Memory B cell (primary cell): ENCODE data around the gene GDPGP1.
"Not testable (repeated sequence)": the region's sequence is repeated elsewhere in the genome, so short reads cannot be mapped to it uniquely, and the experiment has no call there.

Source experiments
- ATAC-seq: fragments of 150-1000 bp; cut with Tn5 transposase; 2 replicates; pipeline ENCODE4 v1.10.0; 2021; ENCODE audit warnings: low read depth, mild to moderate bottlenecking, moderate library complexity
- DNase-seq, 2 donors: peaks; one replicate each; pipeline ENCODE4 v3.0.0; 2022; ENCODE audit warnings: low spot score in 2 of 2
- H3K27ac Mint-ChIP-seq: one replicate; pipeline ENCODE4 v1.8.0; 2022; ENCODE audit warnings: mild to moderate bottlenecking, moderate library complexity, mixed read lengths
- H3K27me3 Mint-ChIP-seq: one replicate; pipeline ENCODE4 v1.8.0; 2022; ENCODE audit warnings: mixed read lengths
- H3K36me3 Mint-ChIP-seq: one replicate; pipeline ENCODE4 v1.8.0; 2022; ENCODE audit warnings: mild to moderate bottlenecking, mixed read lengths
- H3K4me1 Mint-ChIP-seq: one replicate; pipeline ENCODE4 v1.8.0; 2022; ENCODE audit warnings: mixed read lengths
- H3K4me3 Mint-ChIP-seq: one replicate; pipeline ENCODE4 v1.8.0; 2022; ENCODE audit warnings: mild to moderate bottlenecking, moderate library complexity, mixed read lengths
- H3K9me3 Mint-ChIP-seq: one replicate; pipeline ENCODE4 v1.8.0; 2022; ENCODE audit warnings: mixed read lengths

Gene GDPGP1

DNA sequence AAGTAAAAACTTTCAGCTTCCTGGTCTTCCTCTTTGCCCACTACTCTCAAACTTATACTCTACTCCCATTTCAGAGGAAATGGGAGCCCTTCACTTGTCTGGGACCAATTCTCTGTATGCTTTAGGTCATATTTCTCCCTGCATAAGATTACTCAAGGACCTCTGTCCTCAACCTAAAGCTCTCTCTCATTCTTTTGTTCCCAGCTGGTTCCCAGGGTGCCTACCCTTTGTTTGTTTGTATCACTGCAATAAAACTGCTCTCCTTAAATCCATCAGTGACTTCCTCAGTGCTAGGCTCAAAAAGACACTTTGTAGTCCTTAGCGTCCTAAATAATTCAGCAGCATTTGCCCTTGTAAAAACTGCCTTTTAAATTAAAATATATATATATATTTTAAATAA, 34.4 kb downstream of the GDPGP1 start:
- H3K27me3 Mint-ChIP-seq = no peaks in the 10 kb centered on the region
- H3K36me3 Mint-ChIP-seq = peaks cover 25% of the 10 kb centered on the region
- ATAC-seq (no peak), DNase-seq (no peak)
- peaks cover 42% of the 10 kb centered on the region for H3K4me1 Mint-ChIP-seq
- peak overlapping the region; percentile 36 for H3K4me3 Mint-ChIP-seq
- peak overlapping the region; percentile 25 for H3K27ac Mint-ChIP-seq
- H3K9me3 Mint-ChIP-seq = no peaks in the 10 kb centered on the region

DNA sequence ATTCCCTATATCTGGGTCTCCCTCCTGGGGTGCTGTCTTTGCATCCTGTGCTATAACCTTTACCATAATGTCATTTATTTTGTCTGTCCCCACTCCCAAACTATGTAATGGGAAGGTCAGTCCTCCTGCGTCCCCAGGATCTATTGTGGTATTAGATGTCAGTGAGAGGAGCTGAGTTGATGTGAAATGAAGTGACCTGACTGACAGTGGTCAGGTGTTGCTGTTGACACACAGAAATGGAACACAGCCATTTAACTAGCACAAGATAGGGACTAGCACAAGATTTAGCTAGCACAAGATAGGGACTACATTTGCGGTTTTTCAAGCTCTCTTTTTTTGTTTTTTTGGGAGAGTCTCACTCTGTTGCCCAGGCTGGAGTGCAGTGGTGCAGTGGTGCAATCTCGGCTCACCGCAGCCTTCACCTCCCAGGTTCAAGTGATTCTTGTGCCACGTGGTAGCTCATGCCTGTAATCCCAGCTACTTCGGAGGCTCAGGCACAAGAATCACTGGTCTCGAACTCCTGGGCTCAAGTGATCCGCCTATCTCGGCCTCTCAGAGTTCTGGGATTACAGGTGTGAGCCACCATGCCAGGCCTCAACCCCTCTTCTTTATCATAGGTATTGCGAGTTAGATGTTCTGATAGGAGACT, 36.6 kb downstream of the GDPGP1 start:
- H3K4me3 Mint-ChIP-seq = no peak overlapping the region
- no peak for DNase-seq
- ATAC-seq = no peak
- H3K27me3 Mint-ChIP-seq = no peaks in the 10 kb centered on the region
- peaks cover 33% of the 10 kb centered on the region for H3K4me1 Mint-ChIP-seq
- no peaks in the 10 kb centered on the region for H3K9me3 Mint-ChIP-seq
- H3K36me3 Mint-ChIP-seq = peaks cover 31% of the 10 kb centered on the region
- H3K27ac Mint-ChIP-seq = peak overlapping the region; percentile 58

DNA sequence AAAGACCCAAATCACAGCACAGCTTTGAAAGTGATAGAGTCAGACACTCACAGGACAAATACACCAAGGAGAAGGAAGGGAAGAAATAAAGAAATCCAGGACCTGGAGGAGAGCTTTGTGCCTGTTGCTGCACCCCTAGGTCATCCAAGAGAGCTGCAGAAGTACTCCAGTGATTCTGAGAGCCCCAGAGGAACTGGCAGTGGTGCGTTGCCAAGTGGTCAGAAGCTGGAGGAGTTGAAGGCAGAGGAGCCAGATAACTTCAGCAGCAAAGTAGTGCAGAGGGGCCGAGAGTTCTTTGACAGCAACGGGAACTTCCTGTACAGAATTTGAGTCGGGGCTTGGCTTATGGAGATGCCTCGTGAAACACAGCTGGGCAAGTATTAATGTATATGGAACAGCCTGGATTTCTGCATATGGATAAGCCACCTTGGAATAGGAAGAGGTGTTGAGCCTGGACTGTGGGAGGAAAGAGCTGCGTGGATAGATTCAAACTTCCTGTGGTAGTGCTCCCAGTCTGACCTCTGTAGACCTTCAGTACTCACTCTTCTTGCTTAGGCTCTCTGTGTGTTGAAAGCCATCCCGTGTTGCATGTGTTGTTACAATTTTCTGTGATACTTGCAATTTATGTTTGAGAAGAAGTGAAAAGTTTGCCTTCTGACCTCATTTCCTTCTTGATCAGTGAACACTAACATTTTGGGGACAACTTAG, 37.6 kb downstream of the GDPGP1 start:
- ATAC-seq = no peak
- Mint-ChIP-seq H3K9me3 (no peaks in the 10 kb centered on the region), H3K27ac (peak overlapping the region; percentile 40), H3K4me1 (peaks cover 30% of the 10 kb centered on the region), H3K27me3 (no peaks in the 10 kb centered on the region), H3K36me3 (peaks cover 33% of the 10 kb centered on the region), H3K4me3 (no peak overlapping the region)
- no peak for DNase-seq

DNA sequence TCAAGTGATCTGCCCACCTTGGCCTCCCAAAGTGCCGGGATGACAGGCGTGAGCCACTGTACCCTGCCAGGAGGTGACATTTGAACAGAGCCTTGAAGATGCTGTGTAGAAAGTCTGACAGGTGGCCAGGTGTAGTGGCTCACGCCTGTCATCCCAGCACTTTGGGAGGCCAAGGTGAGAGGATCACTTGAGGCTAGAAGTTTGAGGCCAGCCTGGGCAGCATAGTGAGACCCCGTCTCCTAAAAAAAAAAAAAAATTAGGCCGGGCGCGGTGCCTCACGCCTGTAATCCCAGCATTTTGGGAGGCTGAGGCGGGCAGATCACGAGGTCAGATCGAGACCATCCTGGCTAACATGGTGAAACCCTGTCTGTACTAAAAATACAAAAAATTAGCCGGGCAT, 44.5 kb downstream of the GDPGP1 start:
- H3K4me1 Mint-ChIP-seq, H3K27me3 Mint-ChIP-seq: not testable (repeated sequence)

DNA sequence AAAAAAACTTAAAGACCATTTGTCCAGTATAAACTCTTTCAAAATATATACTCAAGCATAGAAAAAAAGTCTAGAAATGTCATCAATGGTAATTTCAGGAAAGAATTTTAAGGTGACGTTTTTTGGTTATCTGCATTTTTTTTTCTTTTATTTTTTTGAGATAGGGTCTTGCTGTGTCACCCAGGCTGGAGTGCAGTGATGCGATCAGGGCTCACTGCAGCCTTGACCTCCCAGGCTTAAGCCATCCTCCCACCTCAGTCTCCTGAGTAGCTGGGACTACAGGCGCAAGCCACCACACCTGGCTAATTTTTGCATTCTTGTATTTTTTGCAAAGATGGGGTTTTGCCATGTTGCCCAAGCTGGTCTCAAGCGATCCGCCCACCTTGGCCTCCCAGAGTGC, 46.7 kb downstream of the GDPGP1 start:
- H3K9me3 Mint-ChIP-seq, H3K27ac Mint-ChIP-seq, H3K4me3 Mint-ChIP-seq, DNase-seq, H3K27me3 Mint-ChIP-seq, H3K36me3 Mint-ChIP-seq, ATAC-seq, H3K4me1 Mint-ChIP-seq: not testable (repeated sequence)

More for the DNA sequence above, 44.5 kb downstream of the GDPGP1 start:
- not testable (repeated sequence) for H3K36me3 Mint-ChIP-seq, H3K27ac Mint-ChIP-seq, DNase-seq, ATAC-seq, H3K4me3 Mint-ChIP-seq, H3K9me3 Mint-ChIP-seq

DNA sequence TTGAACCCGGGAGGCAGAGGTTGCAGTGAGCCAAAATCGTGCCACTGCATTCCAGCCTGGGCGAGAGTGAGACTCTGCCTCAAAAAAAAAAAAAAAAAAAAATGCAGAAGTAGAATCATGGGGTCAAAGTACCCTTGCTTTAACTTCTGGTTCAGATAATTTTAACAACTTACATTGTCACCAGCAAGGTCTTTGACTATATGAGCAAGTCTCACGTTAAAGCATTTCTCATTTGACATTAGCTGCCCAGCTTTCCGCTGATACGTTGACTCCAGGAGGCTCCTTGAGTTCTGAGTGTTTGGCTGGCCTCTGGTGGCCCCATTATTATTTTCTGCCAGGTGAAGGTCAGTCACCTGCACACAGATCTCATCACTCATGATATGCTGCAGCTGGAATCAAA, 47.6 kb downstream of the GDPGP1 start:
- not testable (repeated sequence) for H3K9me3 Mint-ChIP-seq, DNase-seq, H3K4me3 Mint-ChIP-seq, H3K36me3 Mint-ChIP-seq, ATAC-seq, H3K27ac Mint-ChIP-seq, H3K27me3 Mint-ChIP-seq, H3K4me1 Mint-ChIP-seq

DNA sequence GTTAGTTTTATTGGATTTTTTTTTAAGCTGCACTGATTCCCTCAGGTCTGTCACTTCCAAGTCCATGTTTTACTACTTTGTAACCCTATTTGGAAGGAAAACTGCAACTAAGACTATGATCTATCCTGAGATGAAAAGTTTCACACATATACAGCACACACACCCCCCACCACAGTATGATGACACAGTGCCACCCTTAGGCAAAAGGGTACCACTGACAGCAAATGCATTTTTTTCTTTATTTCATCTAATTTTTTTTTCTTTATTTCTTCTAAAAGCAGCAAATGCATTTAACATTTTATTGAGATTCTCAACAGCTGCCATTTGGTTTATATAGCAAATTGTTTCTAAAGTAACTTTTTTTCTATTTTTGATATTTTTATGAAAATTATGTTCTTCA, 52.7 kb downstream of the GDPGP1 start:
- Mint-ChIP-seq H3K9me3 (no peaks in the 10 kb centered on the region), H3K4me1 (no peaks in the 10 kb centered on the region), H3K4me3 (no peak overlapping the region), H3K36me3 (no peaks in the 10 kb centered on the region), H3K27ac (no peak overlapping the region), H3K27me3 (no peaks in the 10 kb centered on the region)
- DNase-seq (peak in 1 of 2 donors; percentile 39), ATAC-seq (peak; percentile 89)

DNA sequence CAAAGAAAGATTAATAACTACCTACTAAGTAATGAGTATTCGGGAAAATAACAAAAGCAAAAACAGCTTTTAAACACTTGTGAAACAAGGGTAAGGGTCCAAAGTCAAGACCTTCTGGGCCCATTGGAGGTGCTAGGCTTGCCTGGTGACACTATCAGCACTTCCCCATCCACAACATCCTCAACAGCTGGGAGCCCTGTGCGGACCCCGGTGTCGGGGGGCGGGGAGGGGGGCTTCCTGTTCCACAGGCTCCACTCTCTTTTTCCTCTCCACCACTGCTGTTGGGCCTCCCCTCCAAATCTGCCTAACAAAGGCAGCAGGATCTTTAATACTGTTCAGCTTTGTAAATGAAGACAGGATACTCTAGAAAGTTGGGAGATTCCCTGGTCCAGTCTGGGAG, 53.1 kb downstream of the GDPGP1 start:
- H3K27ac Mint-ChIP-seq = no peak overlapping the region
- H3K4me1 Mint-ChIP-seq = no peaks in the 10 kb centered on the region
- H3K27me3 Mint-ChIP-seq = no peaks in the 10 kb centered on the region
- ATAC-seq (no peak), DNase-seq (no peak)
- no peak overlapping the region for H3K4me3 Mint-ChIP-seq
- H3K9me3 Mint-ChIP-seq = no peaks in the 10 kb centered on the region
- no peaks in the 10 kb centered on the region for H3K36me3 Mint-ChIP-seq

DNA sequence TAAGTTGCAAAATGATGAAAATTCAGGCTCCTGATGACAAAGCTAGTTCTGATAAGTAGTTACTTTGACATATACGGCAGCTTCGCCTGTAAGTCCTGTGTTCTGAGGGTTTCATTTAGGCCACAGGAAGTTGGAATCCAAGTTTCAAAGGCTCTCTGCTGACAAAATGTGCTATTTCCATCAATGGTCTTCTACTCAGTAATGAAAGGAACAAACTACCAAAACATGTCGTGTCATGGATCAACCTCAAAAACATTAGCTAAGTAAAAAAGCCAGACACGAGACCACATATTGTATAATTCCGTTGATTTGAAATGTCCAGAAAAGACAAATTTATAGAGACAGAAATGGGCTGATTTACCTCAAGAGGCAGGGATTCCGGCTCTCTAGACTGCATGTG, 53.9 kb downstream of the GDPGP1 start:
- no peaks in the 10 kb centered on the region for H3K4me1 Mint-ChIP-seq
- H3K4me3 Mint-ChIP-seq = no peak overlapping the region
- no peak overlapping the region for H3K27ac Mint-ChIP-seq
- DNase-seq (no peak), ATAC-seq (no peak)
- H3K27me3 Mint-ChIP-seq = no peaks in the 10 kb centered on the region
- no peaks in the 10 kb centered on the region for H3K9me3 Mint-ChIP-seq
- no peaks in the 10 kb centered on the region for H3K36me3 Mint-ChIP-seq

DNA sequence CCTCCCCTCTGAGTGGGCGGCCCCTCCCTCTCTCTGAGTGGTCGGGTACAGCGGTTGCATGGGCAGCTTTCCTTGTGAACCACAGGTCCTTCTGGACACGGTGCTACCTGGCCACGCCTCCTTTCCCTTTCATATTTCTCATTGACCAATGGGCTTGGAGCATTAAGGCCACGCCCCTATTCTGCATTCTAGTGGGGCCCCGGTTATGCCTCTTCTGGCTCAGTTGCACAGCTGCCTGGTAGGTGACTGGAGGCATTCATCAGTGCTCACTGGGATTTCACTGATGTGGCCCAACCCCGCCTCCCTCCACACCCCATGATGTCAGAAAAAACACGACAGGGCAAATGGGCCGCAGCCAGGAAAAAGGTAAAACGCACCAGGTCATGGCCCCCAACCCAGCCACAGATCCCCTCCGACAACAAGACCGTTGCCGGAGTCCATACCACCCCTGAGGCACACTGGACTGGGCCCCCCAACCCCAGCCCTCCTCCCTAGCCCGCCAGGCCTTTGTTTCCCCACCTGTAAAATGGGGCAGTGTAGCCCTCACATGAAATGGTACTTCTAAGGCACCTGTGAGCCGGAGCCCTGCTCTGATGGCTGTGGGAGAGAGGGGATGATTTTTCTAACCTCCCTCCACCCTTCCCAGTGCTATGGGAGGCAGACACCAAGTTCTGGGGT, 57.8 kb downstream of the GDPGP1 start:
- DNase-seq = peak in 1 of 2 donors; percentile 16
- peaks cover 10% of the 10 kb centered on the region for H3K4me1 Mint-ChIP-seq
- H3K27ac Mint-ChIP-seq = no peak overlapping the region
- no peaks in the 10 kb centered on the region for H3K27me3 Mint-ChIP-seq
- ATAC-seq = no peak
- H3K4me3 Mint-ChIP-seq = no peak overlapping the region
- H3K36me3 Mint-ChIP-seq = no peaks in the 10 kb centered on the region
- no peaks in the 10 kb centered on the region for H3K9me3 Mint-ChIP-seq

DNA sequence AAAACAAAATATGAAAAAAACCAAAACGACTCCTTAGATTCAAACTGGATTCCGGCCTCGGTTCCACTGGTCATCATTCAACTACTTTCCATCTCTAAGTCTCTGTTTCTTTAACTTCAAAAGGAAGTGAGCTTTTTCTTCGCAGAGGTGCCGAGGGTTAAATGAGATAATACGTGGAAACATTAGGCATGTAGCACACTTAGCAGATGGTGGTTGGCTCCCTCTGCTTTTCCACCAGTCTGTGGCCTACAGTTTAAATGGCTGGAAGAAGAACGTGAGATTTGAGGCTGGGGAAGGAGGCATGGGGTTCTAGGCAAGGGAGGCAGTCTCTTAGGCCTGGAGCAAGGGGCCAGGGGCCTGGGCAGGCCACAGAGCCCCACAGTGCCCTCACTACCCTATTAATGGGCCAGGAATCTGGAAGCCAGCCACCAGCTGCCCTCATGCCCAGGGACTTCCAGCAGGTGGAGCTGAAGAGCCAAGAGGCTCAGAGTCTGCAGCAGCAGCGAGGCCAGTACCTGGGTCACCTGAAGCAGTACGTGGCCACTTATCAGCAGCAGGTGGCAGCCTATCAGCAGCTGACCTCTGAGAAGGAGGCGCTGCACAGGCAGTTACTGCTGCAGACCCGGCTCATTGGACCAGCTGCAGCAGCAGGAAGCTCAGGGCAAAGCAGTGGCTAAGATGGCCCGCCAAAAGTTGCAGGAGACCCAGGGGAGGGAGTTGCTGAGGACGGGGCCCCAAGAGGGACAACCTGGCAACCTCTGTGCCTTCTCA, 59.2 kb downstream of the GDPGP1 start:
- DNase-seq = peak; percentile 63 to 79
- Mint-ChIP-seq H3K4me1 (peaks cover 10% of the 10 kb centered on the region), H3K4me3 (peak overlapping the region; percentile 27)
- not testable (repeated sequence) for H3K27me3 Mint-ChIP-seq, H3K9me3 Mint-ChIP-seq, H3K27ac Mint-ChIP-seq, H3K36me3 Mint-ChIP-seq
- ATAC-seq = peak; percentile 26

DNA sequence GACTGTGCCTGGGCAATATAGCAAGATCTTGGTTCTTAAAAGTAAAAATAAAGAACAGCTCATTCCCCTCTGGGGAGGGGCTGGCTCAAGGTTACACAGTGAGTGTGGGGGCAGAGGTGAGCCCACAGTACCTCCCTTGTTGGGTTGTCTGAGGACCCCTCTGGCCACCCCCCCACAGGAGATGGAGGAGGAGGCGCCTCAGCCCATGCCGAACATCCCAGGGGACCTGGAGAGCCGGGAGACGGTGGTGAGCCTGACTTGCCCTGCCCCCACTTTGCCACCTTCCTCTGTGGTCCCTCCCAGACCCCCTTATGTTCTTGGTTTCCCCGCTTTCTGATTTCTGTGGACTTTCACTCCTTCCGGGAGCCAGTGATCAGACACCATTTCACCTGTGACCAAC, 60.1 kb downstream of the GDPGP1 start:
- DNase-seq (no peak), ATAC-seq (no peak)
- Mint-ChIP-seq H3K9me3 (no peaks in the 10 kb centered on the region), H3K27me3 (no peaks in the 10 kb centered on the region), H3K4me3 (no peak overlapping the region), H3K27ac (no peak overlapping the region), H3K36me3 (no peaks in the 10 kb centered on the region), H3K4me1 (peaks cover 10% of the 10 kb centered on the region)

DNA sequence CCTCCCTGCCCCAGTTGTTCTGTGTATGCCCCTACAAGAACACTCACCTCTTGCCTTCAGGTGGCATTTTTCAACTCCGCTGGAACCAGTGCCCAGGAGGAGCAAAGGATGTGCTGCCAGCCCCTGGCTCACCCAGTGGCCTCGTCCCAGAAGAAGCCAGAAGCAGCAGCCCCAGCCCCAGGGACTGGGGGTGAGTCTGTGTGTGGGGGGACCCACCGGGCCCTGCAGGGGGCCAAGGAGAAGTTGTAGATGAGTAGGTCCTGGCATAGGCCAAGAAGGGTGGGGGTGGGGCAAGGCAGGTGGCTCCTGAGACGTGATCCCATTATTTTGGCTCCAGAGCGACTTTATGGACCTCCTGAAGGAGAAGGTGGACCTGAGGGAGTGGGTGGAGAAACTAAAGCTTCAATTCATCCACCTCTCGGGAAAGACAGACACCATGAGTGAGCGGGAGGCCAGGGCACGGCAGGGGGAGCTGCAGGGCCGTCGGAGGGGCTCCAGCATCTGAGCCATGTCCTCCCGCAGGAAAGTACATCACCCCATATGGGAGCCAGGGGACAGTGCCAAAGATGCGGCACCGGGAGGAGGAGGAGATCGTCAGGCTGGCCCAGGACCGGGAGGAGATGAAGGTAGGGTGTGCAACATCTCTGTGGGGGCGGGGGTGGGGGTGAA, 60.7 kb downstream of the GDPGP1 start:
- no peak overlapping the region for H3K4me3 Mint-ChIP-seq
- no peak for DNase-seq
- H3K36me3 Mint-ChIP-seq = no peaks in the 10 kb centered on the region
- no peak overlapping the region for H3K27ac Mint-ChIP-seq
- no peaks in the 10 kb centered on the region for H3K27me3 Mint-ChIP-seq
- ATAC-seq = no peak
- H3K4me1 Mint-ChIP-seq = peaks cover 10% of the 10 kb centered on the region
- no peaks in the 10 kb centered on the region for H3K9me3 Mint-ChIP-seq

DNA sequence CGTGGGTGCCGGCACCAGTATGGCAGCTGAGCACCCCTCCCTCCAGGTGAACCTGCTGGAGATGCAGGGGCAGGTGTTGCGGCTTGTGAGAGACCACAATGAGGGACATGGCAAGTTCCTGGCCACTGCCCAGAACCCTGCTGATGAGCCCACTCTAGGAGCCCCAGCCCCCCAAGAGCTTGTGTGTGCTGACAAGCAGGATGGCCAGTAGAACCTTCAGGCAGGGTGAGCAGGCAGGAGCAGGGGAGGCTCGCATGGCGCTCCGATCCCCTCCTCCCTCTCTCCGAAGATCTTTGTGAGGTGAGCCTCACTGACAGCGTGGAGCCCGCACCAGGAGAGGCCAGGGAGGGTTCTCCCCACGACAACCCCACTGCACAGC, 61.2 kb downstream of the GDPGP1 start:
- Mint-ChIP-seq H3K27me3 (no peaks in the 10 kb centered on the region), H3K9me3 (no peaks in the 10 kb centered on the region), H3K36me3 (no peaks in the 10 kb centered on the region), H3K4me3 (no peak overlapping the region), H3K4me1 (peaks cover 10% of the 10 kb centered on the region), H3K27ac (no peak overlapping the region)
- DNase-seq = no peak
- no peak for ATAC-seq
